Neural progenitor cell (in vitro differentiated cells): Measurements from ENCODE around the gene UBE2F. TPM values are rescaled to one million over a fixed set of nuclear protein-coding genes. Genes with fewer than 3 reads are reported as not detected.
"Not testable (repeated sequence)": the region's sequence is repeated elsewhere in the genome, so short reads cannot be mapped to it uniquely, and the experiment has no call there.

Experiments used
- DNase-seq: peaks from one replicate; pipeline ENCODE4 v3.0.0-alpha.2; 2016; ENCODE audit warnings: low spot score
- H2AFZ ChIP-seq: fragments of 200-600 bp; sonication (generic); replicated peaks from 2 replicates; pipeline ENCODE4 v1.6.1; 2016; ENCODE audit warnings: antibody characterized with exemption
- H3F3A ChIP-seq: fragments of 200-600 bp; sonication (generic); 2 replicates; pipeline ENCODE4 v1.6.1; 2016; ENCODE audit warnings: antibody characterized with exemption, low read depth
- H3K27ac ChIP-seq: fragments of 200-600 bp; sonication (generic); 2 replicates; pipeline ENCODE4 v1.5.1; 2016; ENCODE audit warnings: mild to moderate bottlenecking
- H3K27me3 ChIP-seq: fragments of 200-600 bp; sonication (generic); 2 replicates; pipeline ENCODE4 v1.6.1; 2016; ENCODE audit warnings: mild to moderate bottlenecking, moderate library complexity
- H3K36me3 ChIP-seq: fragments of 200-600 bp; sonication (generic); 2 replicates; pipeline ENCODE4 v1.5.1; 2016
- H3K4me1 ChIP-seq: fragments of 200-600 bp; sonication (generic); 2 replicates; pipeline ENCODE4 v1.6.1; 2016; ENCODE audit warnings: mixed run types
- H3K4me2 ChIP-seq: fragments of 200-600 bp; sonication (generic); 2 replicates; pipeline ENCODE4 v1.6.1; 2016
- H3K4me3 ChIP-seq: fragments of 200-600 bp; sonication (generic); 2 replicates; pipeline ENCODE4 v1.5.1; 2016
- H3K79me2 ChIP-seq: fragments of 200-600 bp; sonication (generic); 2 replicates; pipeline ENCODE4 v1.6.1; 2016; ENCODE audit warnings: low read depth
- H3K9ac ChIP-seq: fragments of 200-600 bp; sonication (generic); 2 replicates; pipeline ENCODE4 v1.6.1; 2016
- H3K9me3 ChIP-seq: fragments of 200-600 bp; sonication (generic); 2 replicates; pipeline ENCODE4 v1.5.1; 2016; ENCODE audit warnings: low read depth
- H4K20me1 ChIP-seq: fragments of 200-600 bp; sonication (generic); 2 replicates; pipeline ENCODE4 v1.6.1; 2016; ENCODE audit warnings: low read depth
- H3K27ac Mint-ChIP-seq: 3 replicates; pipeline ENCODE4 v1.8.0; 2021; ENCODE audit warnings: mixed read lengths
- H3K27me3 Mint-ChIP-seq: 2 replicates; pipeline ENCODE4 v1.8.0; 2022; ENCODE audit warnings: low read depth, mild to moderate bottlenecking, inconsistent platforms, moderate library complexity, mixed read lengths; ENCODE audit not compliant: insufficient read depth
- H3K36me3 Mint-ChIP-seq: 3 replicates; pipeline ENCODE4 v1.8.0; 2021; ENCODE audit warnings: mixed read lengths
- H3K4me1 Mint-ChIP-seq: 3 replicates; pipeline ENCODE4 v1.8.0; 2021; ENCODE audit warnings: mixed read lengths
- H3K4me3 Mint-ChIP-seq: 3 replicates; pipeline ENCODE4 v1.8.0; 2021; ENCODE audit warnings: mild to moderate bottlenecking, moderate library complexity, mixed read lengths
- H3K9me3 Mint-ChIP-seq: 3 replicates; pipeline ENCODE4 v1.8.0; 2020; ENCODE audit warnings: mixed read lengths
- EZH2 ChIP-seq: fragments of 200-600 bp; sonication (generic); IDR thresholded peaks from 2 replicates; pipeline ENCODE4 v1.6.1; 2017; ENCODE audit warnings: antibody characterized with exemption, mild to moderate bottlenecking, moderate library complexity
- EZH2phosphoT487 ChIP-seq: fragments of 200-600 bp; sonication (generic); IDR thresholded peaks from 2 replicates; pipeline ENCODE4 v1.6.1; 2017; ENCODE audit warnings: antibody characterized with exemption
- total RNA-seq: library from RNA; depleted of rRNA; stranded (reverse); fragments of >200 nt; gene quantifications from 2 replicates; pipeline ENCODE4 v1.2.3, GENCODE V29; 2015; ENCODE audit warnings: low replicate concordance
- TF ChIP-seq, protein P1 (sequence below): fragments of 200-600 bp; sonication (generic); IDR thresholded peaks from 2 replicates; pipeline ENCODE4 v1.5.1; 2017; ENCODE audit warnings: antibody characterized with exemption, mild to moderate bottlenecking

UBE2F gene
- total RNA-seq, 1 donor from 2014 or later: 77.4 TPM

DNA sequence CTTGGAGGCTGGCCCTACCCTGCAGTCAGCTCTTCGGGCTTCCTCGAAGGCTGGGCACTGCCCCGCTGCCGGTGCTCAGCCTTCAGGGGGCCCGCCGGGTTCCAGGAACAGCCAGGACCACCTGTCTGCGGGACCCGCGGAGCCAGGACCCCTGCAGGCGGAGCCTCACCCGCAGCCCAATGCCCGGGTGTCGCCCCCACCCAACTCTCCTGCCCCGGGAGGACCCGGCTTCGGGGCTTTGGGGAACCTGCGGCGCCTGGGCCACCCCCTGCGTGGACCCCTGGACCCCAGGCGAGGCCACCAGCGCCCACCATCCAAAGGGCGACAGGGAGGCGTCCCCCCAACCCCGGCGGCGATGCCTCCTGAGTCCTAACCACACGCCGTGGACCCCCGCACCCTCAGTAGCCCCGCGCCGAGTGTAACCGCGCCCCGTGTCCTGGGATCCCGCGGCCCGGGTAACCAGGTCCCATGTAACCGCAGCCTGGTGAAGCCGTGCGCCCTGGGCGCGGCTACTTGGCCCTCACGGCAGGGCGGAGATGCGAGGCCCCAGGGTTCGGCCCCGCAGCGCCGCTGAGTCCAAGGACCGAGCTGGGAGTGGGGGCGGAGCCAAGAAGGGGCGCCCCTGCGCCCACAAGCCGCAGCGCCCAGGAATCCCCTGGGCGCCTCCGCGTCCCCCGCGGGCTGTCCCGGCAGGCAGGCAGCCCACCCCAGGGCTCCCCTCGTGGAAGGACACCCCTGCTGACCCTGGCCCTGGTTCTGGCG, 11.0 kb upstream of the UBE2F start:
- Mint-ChIP-seq H3K4me1 (no peaks in the 10 kb centered on the region), H3K27ac (no peak overlapping the region), H3K4me3 (no peak overlapping the region), H3K36me3 (no peaks in the 10 kb centered on the region), H3K9me3 (no peaks in the 10 kb centered on the region), H3K27me3 (peaks cover 4% of the 10 kb centered on the region)
- H3K4me1 ChIP-seq: no peaks in the 10 kb centered on the region
- no peak overlapping the region for H3K9ac ChIP-seq
- peak overlapping the region; percentile 92 for H2AFZ ChIP-seq
- H3K36me3 ChIP-seq: no peaks in the 10 kb centered on the region
- TF ChIP-seq EZH2phosphoT487 (no peak), EZH2 (peak; percentile 63)
- peak overlapping the region; percentile 93 for H3K4me2 ChIP-seq
- no peaks in the 10 kb centered on the region for H3K9me3 ChIP-seq
- H4K20me1 ChIP-seq: no peaks in the 10 kb centered on the region
- H3K27ac ChIP-seq: no peak overlapping the region
- H3K79me2 ChIP-seq: no peaks in the 10 kb centered on the region
- H3F3A ChIP-seq: no peaks in the 10 kb centered on the region
- DNase-seq: peak; percentile 51
- peaks cover 41% of the 10 kb centered on the region for H3K27me3 ChIP-seq
- peak overlapping the region; percentile 67 for H3K4me3 ChIP-seq

DNA sequence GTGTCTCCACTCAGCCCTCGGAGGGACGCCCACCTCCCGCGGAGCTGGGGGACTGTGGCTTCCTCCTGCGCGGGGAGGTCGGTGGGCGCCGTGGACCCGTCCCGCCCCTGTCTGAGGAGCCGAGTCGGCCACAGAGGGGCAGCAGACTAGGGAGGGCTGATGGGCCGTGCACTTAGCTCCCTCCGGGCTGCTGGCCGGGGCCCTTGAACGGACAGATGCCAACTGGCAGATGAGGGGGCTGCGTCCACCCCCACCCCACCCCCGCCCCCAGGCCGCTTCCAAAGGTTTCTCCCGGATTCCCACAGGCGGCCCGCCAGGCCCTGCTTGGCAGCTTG, 10.4 kb upstream of the UBE2F start:
- Histone ChIP-seq H3K4me1 (no peaks in the 10 kb centered on the region), H3F3A (no peaks in the 10 kb centered on the region), H3K9me3 (no peaks in the 10 kb centered on the region), H3K4me3 (peak overlapping the region; percentile 67), H2AFZ (peak overlapping the region; percentile 92), H3K27me3 (peaks cover 41% of the 10 kb centered on the region), H3K36me3 (no peaks in the 10 kb centered on the region), H3K9ac (no peak overlapping the region), H3K27ac (no peak overlapping the region), H3K79me2 (no peaks in the 10 kb centered on the region), H4K20me1 (no peaks in the 10 kb centered on the region), H3K4me2 (peak overlapping the region; percentile 93)
- H3K9me3 Mint-ChIP-seq: no peaks in the 10 kb centered on the region
- DNase-seq: peak; percentile 48
- peaks cover 4% of the 10 kb centered on the region for H3K27me3 Mint-ChIP-seq
- no peak overlapping the region for H3K4me3 Mint-ChIP-seq
- TF ChIP-seq EZH2: no peak
- TF ChIP-seq, protein P1, sequence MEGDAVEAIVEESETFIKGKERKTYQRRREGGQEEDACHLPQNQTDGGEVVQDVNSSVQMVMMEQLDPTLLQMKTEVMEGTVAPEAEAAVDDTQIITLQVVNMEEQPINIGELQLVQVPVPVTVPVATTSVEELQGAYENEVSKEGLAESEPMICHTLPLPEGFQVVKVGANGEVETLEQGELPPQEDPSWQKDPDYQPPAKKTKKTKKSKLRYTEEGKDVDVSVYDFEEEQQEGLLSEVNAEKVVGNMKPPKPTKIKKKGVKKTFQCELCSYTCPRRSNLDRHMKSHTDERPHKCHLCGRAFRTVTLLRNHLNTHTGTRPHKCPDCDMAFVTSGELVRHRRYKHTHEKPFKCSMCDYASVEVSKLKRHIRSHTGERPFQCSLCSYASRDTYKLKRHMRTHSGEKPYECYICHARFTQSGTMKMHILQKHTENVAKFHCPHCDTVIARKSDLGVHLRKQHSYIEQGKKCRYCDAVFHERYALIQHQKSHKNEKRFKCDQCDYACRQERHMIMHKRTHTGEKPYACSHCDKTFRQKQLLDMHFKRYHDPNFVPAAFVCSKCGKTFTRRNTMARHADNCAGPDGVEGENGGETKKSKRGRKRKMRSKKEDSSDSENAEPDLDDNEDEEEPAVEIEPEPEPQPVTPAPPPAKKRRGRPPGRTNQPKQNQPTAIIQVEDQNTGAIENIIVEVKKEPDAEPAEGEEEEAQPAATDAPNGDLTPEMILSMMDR: peak; percentile 33
- H3K4me1 Mint-ChIP-seq: no peaks in the 10 kb centered on the region
- no peak overlapping the region for H3K27ac Mint-ChIP-seq
- H3K36me3 Mint-ChIP-seq: no peaks in the 10 kb centered on the region

DNA sequence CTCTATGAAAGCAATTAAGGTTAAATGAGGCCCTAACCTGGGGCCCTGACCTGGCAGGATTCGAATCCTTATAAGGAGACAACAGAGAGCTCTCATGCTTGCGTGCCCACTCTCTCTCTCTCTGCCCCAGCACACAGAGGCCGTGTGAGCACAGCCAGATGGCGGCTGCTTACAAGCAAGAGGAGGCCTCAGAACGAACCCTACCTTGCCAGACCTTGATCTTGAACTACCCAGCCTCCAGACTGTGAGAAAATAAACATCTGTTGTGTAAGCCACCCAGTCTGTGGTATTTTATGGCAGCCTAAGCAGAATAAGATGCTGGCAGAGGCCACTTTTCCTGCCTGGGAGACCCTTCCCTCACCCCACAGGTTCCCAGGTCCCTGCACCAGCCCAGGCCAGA, 5.2 kb upstream of the UBE2F start:
- Histone ChIP-seq H3K4me1 (no peaks in the 10 kb centered on the region), H3K27ac (no peak overlapping the region), H3K4me2 (no peak overlapping the region), H3K27me3 (peaks cover 16% of the 10 kb centered on the region), H3K9me3 (no peaks in the 10 kb centered on the region), H3K79me2 (no peaks in the 10 kb centered on the region), H3K36me3 (no peaks in the 10 kb centered on the region), H3K9ac (no peak overlapping the region), H4K20me1 (no peaks in the 10 kb centered on the region), H3F3A (peaks cover 7% of the 10 kb centered on the region), H3K4me3 (no peak overlapping the region), H2AFZ (no peak overlapping the region)
- TF ChIP-seq EZH2phosphoT487 (no peak), EZH2 (no peak)
- TF ChIP-seq, protein P1: no peak
- Mint-ChIP-seq H3K27ac (no peak overlapping the region), H3K9me3 (peaks cover 13% of the 10 kb centered on the region), H3K4me3 (no peak overlapping the region), H3K4me1 (peaks cover 3% of the 10 kb centered on the region), H3K36me3 (no peaks in the 10 kb centered on the region), H3K27me3 (peaks cover 9% of the 10 kb centered on the region)
- no peak for DNase-seq

DNA sequence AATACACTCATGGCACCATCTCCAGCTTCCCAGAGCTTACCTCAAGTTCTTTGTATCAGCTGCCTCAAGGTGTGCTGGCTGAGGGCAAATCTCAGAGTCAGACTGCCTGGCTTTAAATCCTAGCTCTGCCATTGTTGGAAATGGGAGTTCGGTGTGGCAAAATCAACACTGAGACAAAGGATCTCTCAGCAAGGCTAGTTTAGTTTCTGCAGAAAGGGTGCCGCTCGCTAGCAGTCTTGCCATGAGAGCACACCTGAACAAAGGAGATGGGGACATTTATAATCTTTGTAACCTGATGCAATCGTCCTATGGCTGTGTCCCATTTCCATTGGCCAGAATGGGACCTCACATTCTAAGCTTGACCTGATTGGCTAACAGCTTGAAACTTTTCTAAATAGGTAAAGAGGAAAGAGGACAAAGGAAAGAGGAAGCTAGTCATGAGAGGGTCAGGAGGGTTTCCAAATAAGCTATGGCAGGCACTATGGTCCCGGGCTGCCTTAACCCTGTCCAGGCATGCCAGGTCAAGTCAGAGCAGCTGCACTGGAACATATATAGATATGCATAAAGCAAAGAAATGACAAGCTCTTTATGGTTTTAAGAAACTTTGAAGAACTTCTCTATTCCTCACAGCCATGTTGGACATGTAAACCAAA, 4.3 kb upstream of the UBE2F start:
- H3K9me3 Mint-ChIP-seq: peaks cover 13% of the 10 kb centered on the region
- peaks cover 5% of the 10 kb centered on the region for H3K27me3 Mint-ChIP-seq
- H3K36me3 ChIP-seq: no peaks in the 10 kb centered on the region
- no peak overlapping the region for H3K4me3 ChIP-seq
- H3K4me3 Mint-ChIP-seq: no peak overlapping the region
- H3K36me3 Mint-ChIP-seq: no peaks in the 10 kb centered on the region
- peaks cover 1% of the 10 kb centered on the region for H3K4me1 ChIP-seq
- no peak for TF ChIP-seq EZH2phosphoT487
- H2AFZ ChIP-seq: no peak overlapping the region
- peaks cover 3% of the 10 kb centered on the region for H3K79me2 ChIP-seq
- peaks cover 7% of the 10 kb centered on the region for H3F3A ChIP-seq
- H3K27ac Mint-ChIP-seq: no peak overlapping the region
- H4K20me1 ChIP-seq: peaks cover 3% of the 10 kb centered on the region
- DNase-seq: no peak
- H3K4me1 Mint-ChIP-seq: peaks cover 4% of the 10 kb centered on the region
- H3K27me3 ChIP-seq: peaks cover 7% of the 10 kb centered on the region
- no peak overlapping the region for H3K9ac ChIP-seq
- H3K27ac ChIP-seq: no peak overlapping the region
- H3K4me2 ChIP-seq: no peak overlapping the region
- no peaks in the 10 kb centered on the region for H3K9me3 ChIP-seq

DNA sequence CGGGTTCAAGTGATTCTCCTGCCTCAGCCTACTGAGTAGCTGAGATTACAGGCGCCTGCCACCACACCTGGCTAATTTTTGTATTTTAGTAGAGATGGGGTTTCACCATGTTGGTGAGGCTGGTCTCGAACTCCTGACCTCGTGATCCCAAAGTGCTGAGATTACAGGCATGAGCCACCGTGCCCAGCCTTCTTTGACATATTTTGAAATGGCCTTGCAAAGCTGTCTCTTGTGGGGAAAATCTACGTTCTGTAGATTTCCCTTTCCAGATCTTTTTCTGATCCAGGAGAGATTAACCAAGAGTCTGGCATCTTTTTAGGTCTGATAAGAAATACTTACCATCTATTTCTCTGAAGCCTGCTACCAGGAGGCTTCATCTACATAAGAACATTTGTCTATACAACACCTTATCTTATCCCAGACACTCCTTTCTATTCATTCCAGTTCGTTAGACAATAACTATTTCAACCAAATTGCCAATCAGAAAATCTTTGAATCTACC, 3.3 kb upstream of the UBE2F start:
- not testable (repeated sequence) for H3K9me3 ChIP-seq, H3K27me3 Mint-ChIP-seq, H3K4me3 ChIP-seq, H2AFZ ChIP-seq, H3F3A ChIP-seq, H3K4me2 ChIP-seq, H3K36me3 ChIP-seq, H3K27ac ChIP-seq, H3K27me3 ChIP-seq, H3K4me3 Mint-ChIP-seq, DNase-seq, H3K36me3 Mint-ChIP-seq, H3K9ac ChIP-seq, H3K27ac Mint-ChIP-seq
- peaks cover 13% of the 10 kb centered on the region for H3K9me3 Mint-ChIP-seq
- H3K79me2 ChIP-seq: peaks cover 13% of the 10 kb centered on the region
- H3K4me1 ChIP-seq: peaks cover 10% of the 10 kb centered on the region
- peaks cover 14% of the 10 kb centered on the region for H3K4me1 Mint-ChIP-seq
- H4K20me1 ChIP-seq: peaks cover 13% of the 10 kb centered on the region
